IgD-negative memory B cell (primary cell): ENCODE results near the gene FAM219A. TPM values are rescaled to one million over a fixed set of nuclear protein-coding genes. Genes with fewer than 3 reads are reported as not detected.
"Not testable (repeated sequence)": the region's sequence is repeated elsewhere in the genome, so short reads cannot be mapped to it uniquely, and the experiment has no call there.

Source experiments
- H3K27ac Mint-ChIP-seq, 3 donors: one replicate each; pipeline ENCODE4 v1.8.0; 2020 to 2022; ENCODE audit warnings: mild to moderate bottlenecking in 3 of 3, mixed read lengths in 3 of 3, moderate library complexity in 1 of 3
- H3K27me3 Mint-ChIP-seq: one replicate; pipeline ENCODE4 v1.8.0; 2021; ENCODE audit warnings: mixed read lengths
- H3K36me3 Mint-ChIP-seq: one replicate; pipeline ENCODE4 v1.8.0; 2020; ENCODE audit warnings: mild to moderate bottlenecking, mixed read lengths
- H3K4me1 Mint-ChIP-seq, 3 donors: one replicate each; pipeline ENCODE4 v1.8.0; 2020 to 2022; ENCODE audit warnings: mixed read lengths in 3 of 3, mild to moderate bottlenecking in 1 of 3
- H3K4me3 Mint-ChIP-seq, 4 donors: one replicate each; pipeline ENCODE4 v1.8.0; 2020 to 2022; ENCODE audit warnings: mild to moderate bottlenecking in 4 of 4, mixed read lengths in 4 of 4, moderate library complexity in 3 of 4
- H3K9me3 Mint-ChIP-seq, 3 donors: one replicate each; pipeline ENCODE4 v1.8.0; 2020 to 2021; ENCODE audit warnings: mixed read lengths in 3 of 3, mild to moderate bottlenecking in 1 of 3
- polyA plus RNA-seq: library from polyadenylated mRNA; unstranded; fragments of 300-500 nt; fragmentation: Illumina TruSeq; gene quantifications from one replicate; pipeline ENCODE4 v1.2.3, GENCODE V29; 2021

FAM219A gene
- polyA plus RNA-seq, 1 donor from 2014 or later, result 1.1 TPM

DNA sequence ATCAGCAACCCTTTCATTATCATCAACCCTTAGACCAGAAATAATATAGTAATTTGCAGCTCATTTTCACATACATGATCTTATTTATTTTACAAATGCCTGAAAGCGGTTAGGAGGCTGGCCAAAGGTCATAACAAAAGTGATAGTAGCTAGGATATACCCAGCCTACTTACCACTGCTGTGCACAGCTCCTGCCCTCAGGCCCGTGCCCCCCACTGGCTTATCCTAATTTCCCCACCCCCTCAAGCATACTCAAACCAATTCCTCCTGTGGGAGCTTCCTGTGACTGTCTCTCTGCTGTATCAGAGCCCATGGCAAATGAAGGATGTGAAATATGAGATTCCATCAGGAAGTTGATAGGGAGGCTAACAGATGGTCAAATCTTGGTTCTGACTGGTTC, 14.8 kb downstream of the FAM219A start:
- H3K36me3 Mint-ChIP-seq, result no peaks in the 10 kb centered on the region

DNA sequence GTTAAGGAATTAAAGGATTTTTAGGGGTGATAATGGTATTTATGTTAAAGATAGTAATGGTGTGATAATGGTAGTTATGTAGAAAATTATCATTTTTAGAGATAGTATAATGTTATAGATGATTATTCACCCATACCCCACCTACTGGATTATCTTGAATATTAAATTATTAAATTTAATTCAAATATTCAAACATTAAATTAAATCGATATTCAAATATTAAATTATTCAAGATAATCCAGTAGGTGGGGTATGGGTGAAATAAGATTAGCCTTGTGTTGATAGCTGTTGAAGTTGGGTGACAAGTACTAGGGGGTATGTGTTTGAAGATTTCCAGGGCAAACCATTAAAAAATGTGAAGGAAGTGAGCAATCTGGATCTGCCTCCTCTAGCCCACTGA, 15.6 kb downstream of the FAM219A start:
- H3K4me3 Mint-ChIP-seq, result no peak overlapping the region
- H3K9me3 Mint-ChIP-seq, result no peaks in the 10 kb centered on the region
- H3K27me3 Mint-ChIP-seq, result no peaks in the 10 kb centered on the region
- no peaks in the 10 kb centered on the region for H3K36me3 Mint-ChIP-seq
- no peak overlapping the region for H3K27ac Mint-ChIP-seq
- H3K4me1 Mint-ChIP-seq, result peaks cover 0 to 4% (median 2%) of the 10 kb centered on the region in 3 donors

More for the DNA sequence above, 14.8 kb downstream of the FAM219A start:
- no peak overlapping the region for H3K4me3 Mint-ChIP-seq
- H3K27ac Mint-ChIP-seq, result no peak overlapping the region
- H3K27me3 Mint-ChIP-seq, result no peaks in the 10 kb centered on the region
- H3K9me3 Mint-ChIP-seq, result no peaks in the 10 kb centered on the region
- H3K4me1 Mint-ChIP-seq, result peaks cover 0 to 4% (median 2%) of the 10 kb centered on the region in 3 donors

DNA sequence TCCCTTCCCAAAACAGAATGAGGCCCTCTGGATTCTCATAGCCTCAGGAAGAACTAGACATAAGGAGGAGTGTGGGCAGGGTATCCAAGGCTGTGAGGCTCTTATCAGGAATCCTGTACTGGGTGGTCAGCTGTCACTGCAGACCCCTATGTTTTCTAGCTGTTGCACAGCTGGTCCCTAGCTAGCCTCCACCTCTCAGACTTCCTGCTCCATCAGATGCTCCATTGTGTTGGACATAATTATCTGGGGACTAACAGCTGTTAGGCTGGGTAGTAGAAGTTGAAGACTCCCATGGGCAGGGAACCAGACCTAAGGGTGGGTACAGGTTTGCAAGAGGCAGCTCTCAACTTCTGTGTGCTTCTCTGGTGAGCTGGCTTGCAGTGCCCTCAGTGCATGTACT, 18.4 kb downstream of the FAM219A start:
- Mint-ChIP-seq H3K4me1 (peaks cover 2 to 6% (median 5%) of the 10 kb centered on the region in 3 donors), H3K27me3 (no peaks in the 10 kb centered on the region), H3K36me3 (no peaks in the 10 kb centered on the region), H3K27ac (no peak overlapping the region), H3K4me3 (no peak overlapping the region), H3K9me3 (no peaks in the 10 kb centered on the region)

DNA sequence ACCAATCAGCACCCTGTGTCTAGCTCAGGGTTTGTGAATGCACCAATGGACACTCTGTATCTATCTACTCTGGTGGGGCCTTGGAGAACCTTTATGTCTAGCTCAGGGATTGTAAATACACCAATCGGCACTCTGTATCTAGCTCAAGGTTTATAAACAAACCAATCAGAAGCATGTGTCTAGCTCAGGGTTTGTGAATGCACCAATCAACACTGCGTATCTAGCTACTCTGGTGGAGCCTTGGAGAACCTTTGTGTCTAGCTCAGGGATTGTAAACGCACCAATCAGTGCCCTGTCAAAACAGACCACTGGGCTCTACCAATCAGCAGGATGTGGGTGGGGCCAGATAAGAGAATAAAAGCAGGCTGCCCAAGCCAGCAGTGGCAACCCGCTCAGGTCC, 19.9 kb downstream of the FAM219A start:
- H3K36me3 Mint-ChIP-seq, H3K27ac Mint-ChIP-seq, H3K9me3 Mint-ChIP-seq, H3K4me3 Mint-ChIP-seq, H3K27me3 Mint-ChIP-seq, H3K4me1 Mint-ChIP-seq: not testable (repeated sequence)

DNA sequence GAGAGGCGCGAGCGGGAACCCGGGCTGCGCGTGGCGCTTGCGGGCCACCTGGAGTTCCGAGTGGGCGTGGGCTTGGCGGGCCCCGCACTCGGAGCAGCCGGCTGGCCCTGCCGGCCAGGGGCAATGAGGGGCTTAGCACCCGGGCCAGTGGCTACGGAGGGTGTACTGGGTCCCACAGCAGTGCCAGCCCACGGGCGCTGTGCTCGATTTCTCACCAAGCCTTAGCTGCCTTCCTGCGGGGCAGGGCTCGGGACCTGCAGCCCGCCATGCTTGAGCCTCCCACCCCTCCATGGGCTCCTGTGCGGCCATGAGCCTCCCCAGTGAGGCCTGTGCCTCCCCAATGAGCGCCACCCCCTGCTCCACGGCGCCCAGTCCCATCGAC, 20.5 kb downstream of the FAM219A start:
- not testable (repeated sequence) for H3K36me3 Mint-ChIP-seq, H3K4me1 Mint-ChIP-seq, H3K9me3 Mint-ChIP-seq, H3K27me3 Mint-ChIP-seq, H3K27ac Mint-ChIP-seq, H3K4me3 Mint-ChIP-seq

DNA sequence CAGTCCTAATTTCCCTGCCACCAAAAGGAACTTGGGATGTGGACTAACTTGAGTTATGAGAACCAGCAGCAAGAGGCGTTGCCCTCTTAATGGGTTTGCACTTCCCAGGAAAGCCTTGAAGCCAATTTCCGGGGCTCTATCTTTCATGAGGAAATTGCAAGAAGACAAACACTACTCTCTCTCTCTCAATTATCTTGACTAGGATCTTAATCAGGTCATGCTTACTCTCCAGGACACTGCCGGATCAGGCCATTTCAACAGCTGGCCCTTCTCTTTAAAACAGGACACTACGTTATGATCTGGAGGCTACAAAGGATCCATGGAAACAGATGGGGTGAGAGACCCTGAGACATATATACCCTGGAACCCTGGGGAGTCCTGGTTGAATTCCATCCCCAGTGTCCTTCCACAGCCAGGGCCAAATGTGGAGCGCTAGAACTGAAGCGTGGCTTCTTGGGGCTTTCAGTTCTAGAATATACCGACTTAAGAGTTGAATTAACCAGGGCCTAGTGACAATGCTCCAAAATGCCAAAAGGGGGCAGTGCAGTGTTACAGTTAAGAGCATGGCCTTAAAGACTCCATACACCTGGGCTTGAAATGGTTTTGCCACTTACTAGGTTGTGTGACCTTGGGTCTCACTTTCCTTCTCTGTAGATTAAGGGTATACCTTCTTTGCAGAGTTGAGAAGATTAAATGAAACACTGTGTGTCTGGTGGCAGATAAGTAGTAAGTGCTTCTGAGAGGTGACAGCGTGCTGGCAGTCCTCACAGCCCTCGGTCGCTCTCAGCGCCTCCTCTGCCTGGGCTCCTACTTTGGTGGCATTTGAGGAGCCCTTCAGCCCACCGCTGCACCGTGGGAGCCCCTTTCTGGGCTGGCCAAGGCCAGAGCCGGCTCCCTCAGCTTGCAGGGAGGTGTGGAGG, 21.1 kb downstream of the FAM219A start:
- H3K4me1 Mint-ChIP-seq, result peaks cover 2 to 6% (median 5%) of the 10 kb centered on the region in 3 donors
- H3K36me3 Mint-ChIP-seq, result peaks cover 2% of the 10 kb centered on the region
- H3K27ac Mint-ChIP-seq, result peak overlapping the region in 1 of 3 donors; percentile 23
- no peak overlapping the region for H3K4me3 Mint-ChIP-seq
- no peaks in the 10 kb centered on the region for H3K9me3 Mint-ChIP-seq
- H3K27me3 Mint-ChIP-seq, result no peaks in the 10 kb centered on the region

DNA sequence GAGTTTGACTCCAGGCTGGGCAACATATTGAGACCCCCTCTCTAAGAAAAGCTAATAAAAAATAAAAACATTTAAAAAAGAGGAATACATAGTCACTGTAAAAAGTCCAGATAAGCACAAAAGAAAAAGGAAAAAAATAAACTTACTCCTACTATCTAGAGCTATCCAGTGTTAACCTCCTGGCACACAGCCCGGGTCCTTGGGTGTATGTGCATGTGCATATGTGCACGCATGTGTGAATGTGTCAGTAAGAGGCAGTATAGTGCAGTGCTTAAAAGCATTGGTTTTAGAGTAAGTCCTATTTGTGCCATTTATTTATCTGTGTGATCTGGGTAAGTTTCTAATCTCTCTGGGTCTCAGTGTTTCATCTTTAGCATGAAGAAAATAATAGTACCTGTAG, 26.7 kb downstream of the FAM219A start:
- no peaks in the 10 kb centered on the region for H3K4me1 Mint-ChIP-seq
- peaks cover 7% of the 10 kb centered on the region for H3K36me3 Mint-ChIP-seq
- H3K4me3 Mint-ChIP-seq, result no peak overlapping the region
- no peak overlapping the region for H3K27ac Mint-ChIP-seq
- no peaks in the 10 kb centered on the region for H3K27me3 Mint-ChIP-seq
- H3K9me3 Mint-ChIP-seq, result no peaks in the 10 kb centered on the region

DNA sequence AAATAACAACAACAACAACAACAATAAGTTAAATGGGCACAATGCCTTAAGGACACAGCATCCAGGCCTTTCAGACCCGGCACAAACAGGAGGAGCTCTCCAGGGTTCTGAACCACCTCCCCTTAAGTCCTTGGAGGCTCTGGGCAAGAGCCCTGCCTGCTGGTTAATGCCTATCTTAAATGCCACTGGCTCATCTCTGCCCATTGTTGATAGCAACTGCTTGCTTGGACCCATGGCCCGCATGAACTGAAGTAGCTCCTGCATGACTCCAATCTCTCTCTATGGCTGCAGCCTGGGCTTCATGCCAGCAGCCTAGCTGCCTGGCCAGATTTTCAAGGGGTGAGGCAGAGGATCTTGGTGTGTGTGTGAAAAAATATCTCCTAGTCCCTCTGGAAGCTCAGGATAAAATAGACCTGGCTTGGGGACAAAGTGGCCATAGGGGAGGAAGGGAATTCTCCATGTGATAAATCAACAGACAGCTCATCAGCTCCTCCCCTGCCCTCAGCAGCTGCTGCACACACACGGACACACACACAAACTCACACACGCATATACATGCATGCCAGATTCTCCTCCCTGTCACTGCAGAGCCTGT, 27.4 kb downstream of the FAM219A start:
- Mint-ChIP-seq H3K4me3 (peak overlapping the region in 1 of 4 donors; percentile 57), H3K36me3 (peaks cover 7% of the 10 kb centered on the region), H3K4me1 (no peaks in the 10 kb centered on the region), H3K27me3 (no peaks in the 10 kb centered on the region), H3K27ac (no peak overlapping the region), H3K9me3 (no peaks in the 10 kb centered on the region)

DNA sequence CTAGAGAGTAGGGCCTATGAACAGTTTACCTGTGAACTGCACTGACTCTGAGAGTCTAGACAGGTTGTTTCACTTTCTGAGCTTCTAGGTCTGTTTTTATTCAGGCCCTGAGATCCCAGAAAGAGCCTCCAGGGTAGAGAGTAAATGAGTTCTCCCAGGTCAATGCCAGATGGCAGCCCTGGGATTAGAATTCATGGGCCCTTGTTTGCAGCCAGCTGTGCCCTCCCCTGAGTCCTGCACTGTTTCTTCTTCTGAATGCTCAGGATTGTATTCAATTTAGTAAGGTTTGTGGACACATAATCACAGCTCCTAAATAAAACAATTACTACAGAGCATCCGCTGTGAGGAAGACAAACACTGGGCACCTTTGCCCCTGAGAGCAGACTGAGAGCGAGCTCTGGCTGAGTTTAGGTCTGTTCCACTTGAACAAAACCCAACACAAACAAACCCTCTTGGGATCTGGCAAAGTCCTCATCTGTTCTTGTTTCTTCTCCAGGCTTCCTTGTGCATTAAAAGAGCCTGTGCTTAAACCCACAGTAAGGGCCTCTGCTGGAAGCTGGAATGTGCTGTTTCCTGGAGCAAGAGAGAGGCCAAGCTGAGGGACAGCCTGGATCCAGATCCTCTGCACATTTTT, 29.9 kb downstream of the FAM219A start:
- Mint-ChIP-seq H3K27me3 (no peaks in the 10 kb centered on the region), H3K27ac (peak overlapping the region in 1 of 3 donors; percentile 47), H3K4me3 (no peak overlapping the region), H3K4me1 (no peaks in the 10 kb centered on the region), H3K36me3 (peaks cover 10% of the 10 kb centered on the region), H3K9me3 (no peaks in the 10 kb centered on the region)

DNA sequence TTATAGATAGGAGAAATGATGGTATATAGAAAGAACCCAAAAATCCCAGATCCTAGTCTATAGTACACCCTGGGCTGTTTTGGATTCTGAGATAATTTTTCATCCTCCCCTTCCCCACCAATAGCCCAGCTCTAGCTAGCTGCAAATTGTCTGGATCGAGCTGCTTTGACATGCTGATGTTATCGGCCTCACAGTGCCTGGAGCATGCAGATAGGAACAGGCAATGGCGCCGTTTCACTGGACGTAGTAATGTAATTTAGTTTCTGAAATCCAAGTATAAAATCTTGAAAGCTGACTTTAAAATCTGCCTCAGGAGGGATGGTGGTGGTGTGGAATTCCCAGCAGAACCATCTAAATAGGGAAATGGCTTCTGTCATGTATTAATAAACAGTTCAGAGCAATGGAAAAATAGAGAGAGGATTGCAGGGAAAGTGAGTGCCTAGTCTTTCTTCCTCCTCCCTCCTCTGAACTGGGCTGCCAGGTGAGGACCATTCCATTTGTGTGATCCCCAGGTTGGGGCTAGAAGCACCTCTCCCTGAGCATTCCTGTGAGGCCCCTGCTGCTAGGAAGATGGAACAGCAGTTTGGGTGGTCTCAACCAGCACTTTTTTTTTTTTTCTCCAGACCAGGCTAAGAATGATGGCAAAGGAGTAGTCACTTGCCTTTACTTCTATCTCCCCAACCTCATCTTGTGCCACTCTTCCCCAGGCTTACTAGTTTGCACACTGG, 31.9 kb downstream of the FAM219A start:
- Mint-ChIP-seq H3K4me1 (no peaks in the 10 kb centered on the region), H3K36me3 (peaks cover 11% of the 10 kb centered on the region), H3K27me3 (no peaks in the 10 kb centered on the region), H3K9me3 (no peaks in the 10 kb centered on the region), H3K4me3 (no peak overlapping the region), H3K27ac (no peak overlapping the region)

DNA sequence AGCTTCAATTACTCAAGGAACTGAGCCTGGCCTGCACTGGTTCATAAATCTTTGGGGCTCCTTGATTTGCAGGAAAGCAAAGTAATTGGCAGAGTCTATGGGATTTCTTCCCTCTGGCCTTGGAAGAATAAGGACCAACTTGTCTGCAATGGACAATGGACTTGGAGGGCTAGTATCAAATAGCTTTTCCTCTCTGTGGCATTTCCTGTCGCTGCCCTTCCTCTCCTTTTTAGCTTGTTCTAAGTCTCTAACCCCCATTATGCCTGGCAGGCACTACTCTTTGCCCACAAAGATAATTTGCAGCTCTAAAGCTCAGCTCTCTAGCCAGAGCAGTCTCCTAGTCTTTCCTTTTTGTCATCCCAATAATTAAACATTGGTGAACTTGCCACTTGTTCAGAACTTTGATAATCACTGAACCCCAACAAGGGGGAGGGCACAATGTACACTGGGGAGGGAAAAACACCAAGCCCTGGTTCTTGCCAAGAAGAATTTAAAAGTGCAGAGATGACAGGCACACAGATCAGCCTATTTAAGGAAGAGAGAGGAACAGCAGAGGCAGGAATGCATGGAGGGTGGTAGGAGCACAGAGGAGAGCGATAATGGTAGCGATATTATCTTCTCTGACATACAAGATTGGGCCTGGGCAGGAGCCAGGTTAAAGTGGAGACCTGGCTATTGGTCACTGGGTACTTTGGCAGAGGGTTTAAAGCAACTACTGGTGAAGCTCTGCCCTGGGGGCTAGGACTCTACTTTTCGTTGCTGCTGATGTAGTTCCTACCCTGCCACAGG, 38.5 kb downstream of the FAM219A start:
- H3K9me3 Mint-ChIP-seq, result no peaks in the 10 kb centered on the region
- peaks cover 0 to 3% (median 0%) of the 10 kb centered on the region in 3 donors for H3K4me1 Mint-ChIP-seq
- no peak overlapping the region for H3K27ac Mint-ChIP-seq
- no peaks in the 10 kb centered on the region for H3K27me3 Mint-ChIP-seq
- H3K4me3 Mint-ChIP-seq, result no peak overlapping the region
- H3K36me3 Mint-ChIP-seq, result peaks cover 11% of the 10 kb centered on the region

DNA sequence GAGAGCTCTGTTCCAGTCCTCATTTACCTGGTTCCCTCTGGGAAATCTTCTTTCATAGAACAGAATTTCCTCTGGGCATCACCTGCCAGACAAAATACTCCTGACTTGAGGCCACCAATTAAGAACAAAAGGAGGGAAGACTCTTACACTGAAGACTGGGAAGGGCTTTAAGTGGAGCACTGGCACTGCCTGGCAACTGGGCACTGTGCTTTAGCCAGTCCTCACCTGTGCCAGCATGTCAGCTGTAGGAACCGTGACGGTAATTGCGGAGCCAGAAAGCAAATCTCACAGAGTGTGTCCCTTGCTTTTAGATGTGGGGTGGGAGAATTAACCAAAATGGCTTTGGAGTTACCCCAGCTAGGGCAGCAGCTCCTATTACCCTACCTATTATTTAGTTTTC, 40.6 kb downstream of the FAM219A start:
- Mint-ChIP-seq H3K27ac (peak overlapping the region in 1 of 3 donors; percentile 32), H3K4me3 (no peak overlapping the region), H3K9me3 (no peaks in the 10 kb centered on the region), H3K27me3 (no peaks in the 10 kb centered on the region), H3K4me1 (peaks cover 0 to 3% (median 0%) of the 10 kb centered on the region in 3 donors), H3K36me3 (peaks cover 9% of the 10 kb centered on the region)

DNA sequence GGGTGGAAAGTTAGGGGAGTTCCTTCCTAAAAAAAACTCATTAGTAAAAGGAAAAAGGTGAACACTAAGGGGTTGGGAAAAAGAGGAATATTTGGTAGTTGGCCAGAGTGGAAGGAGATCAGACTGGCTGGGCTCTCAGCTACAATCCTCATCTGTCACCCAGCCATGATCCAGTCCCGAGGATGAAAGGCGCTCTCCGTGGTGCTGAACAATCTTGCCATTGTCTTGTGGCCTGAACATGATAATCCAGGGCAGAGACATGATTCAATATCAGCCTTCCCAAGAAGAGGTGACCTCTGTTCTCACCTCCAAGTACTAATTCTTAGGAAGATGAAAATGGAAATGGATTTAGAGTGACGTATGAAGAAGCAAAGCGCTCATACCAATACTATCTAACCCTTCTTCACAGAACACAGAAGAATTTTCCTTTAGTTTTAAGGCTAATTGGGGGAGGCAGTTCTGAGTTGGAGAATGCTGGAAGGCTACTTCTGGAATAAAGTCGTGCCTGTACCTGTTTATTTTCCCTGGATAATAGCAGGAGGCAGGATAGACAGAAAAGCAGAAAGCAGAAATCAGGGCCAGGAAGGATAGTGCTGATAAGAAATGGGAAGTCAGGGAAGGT, 45.0 kb downstream of the FAM219A start:
- Mint-ChIP-seq H3K36me3 (peaks cover 11% of the 10 kb centered on the region), H3K9me3 (no peaks in the 10 kb centered on the region), H3K27me3 (no peaks in the 10 kb centered on the region), H3K4me1 (peaks cover 0 to 3% (median 0%) of the 10 kb centered on the region in 3 donors), H3K27ac (no peak overlapping the region), H3K4me3 (peak overlapping the region in 1 of 4 donors; percentile 40)

DNA sequence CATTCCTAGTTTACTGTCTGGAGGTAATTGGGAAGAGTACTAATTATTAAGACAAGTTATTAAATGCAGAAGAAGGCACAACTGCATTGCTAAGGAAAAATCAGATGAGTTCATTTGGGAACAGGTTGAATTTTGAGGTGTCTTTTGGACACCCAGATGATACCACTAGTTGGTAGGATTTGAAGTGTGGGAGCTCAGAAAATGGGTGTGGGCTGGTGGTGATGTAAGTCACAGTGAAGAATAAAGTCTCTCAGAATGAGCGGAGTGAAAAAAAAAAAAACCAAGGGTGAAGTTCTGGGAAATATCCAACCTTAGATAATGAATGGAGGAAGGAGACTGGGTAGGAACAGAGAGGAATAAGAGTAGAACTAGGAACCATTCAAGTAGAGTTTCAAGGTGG, 46.0 kb downstream of the FAM219A start:
- Mint-ChIP-seq H3K4me3 (no peak overlapping the region), H3K9me3 (no peaks in the 10 kb centered on the region), H3K4me1 (peaks cover 0 to 3% (median 0%) of the 10 kb centered on the region in 3 donors), H3K27ac (no peak overlapping the region), H3K36me3 (peaks cover 9% of the 10 kb centered on the region), H3K27me3 (no peaks in the 10 kb centered on the region)
